H9 (cell line): ENCODE results near the gene ATP5PO. TPM values are rescaled to one million over a fixed set of nuclear protein-coding genes. Genes with fewer than 3 reads are reported as not detected.

Experiments
- DNase-seq: peaks from one replicate; pipeline ENCODE4 v3.0.0-alpha.2; 2017
- H2AFZ ChIP-seq: one replicate; pipeline ENCODE4 v1.6.1; 2013; ENCODE audit warnings: mild to moderate bottlenecking, low read length, control low read depth, moderate library complexity
- H2AK5ac ChIP-seq: 2 replicates; pipeline ENCODE4 v1.6.1; 2013; ENCODE audit warnings: low read length, control low read depth, mixed read lengths; ENCODE audit not compliant: insufficient read length
- H2BK120ac ChIP-seq: one replicate; pipeline ENCODE4 v1.6.1; 2013; ENCODE audit warnings: low read depth, mild to moderate bottlenecking, low read length, control low read depth, inconsistent platforms; ENCODE audit not compliant: poor library complexity, severe bottlenecking
- H2BK12ac ChIP-seq: 2 replicates; pipeline ENCODE4 v1.6.1; 2013; ENCODE audit warnings: low read length, control low read depth, mixed read lengths, low read depth; ENCODE audit not compliant: insufficient read length
- H2BK15ac ChIP-seq: 2 replicates; pipeline ENCODE4 v1.6.1; 2013; ENCODE audit warnings: low read depth, low read length, control low read depth
- H2BK20ac ChIP-seq: one replicate; pipeline ENCODE4 v1.6.1; 2013; ENCODE audit warnings: low read depth, mild to moderate bottlenecking, low read length, control low read depth, inconsistent platforms; ENCODE audit not compliant: poor library complexity, severe bottlenecking
- H2BK5ac ChIP-seq: 2 replicates; pipeline ENCODE4 v1.6.1; 2013; ENCODE audit warnings: low read length, control low read depth, mixed read lengths; ENCODE audit not compliant: insufficient read length
- H3K14ac ChIP-seq: 2 replicates; pipeline ENCODE4 v1.6.1; 2013; ENCODE audit warnings: low read length, control low read depth; ENCODE audit not compliant: insufficient read depth
- H3K18ac ChIP-seq: 2 replicates; pipeline ENCODE4 v1.6.1; 2013; ENCODE audit warnings: low read depth, mild to moderate bottlenecking, mixed read lengths, low read length, control low read depth; ENCODE audit not compliant: insufficient read length
- H3K23ac ChIP-seq: 2 replicates; pipeline ENCODE4 v1.6.1; 2013; ENCODE audit warnings: low read length, control low read depth, mixed read lengths, low read depth; ENCODE audit not compliant: insufficient read length
- H3K23me2 ChIP-seq: 2 replicates; pipeline ENCODE4 v1.6.1; 2013; ENCODE audit warnings: low read depth, mild to moderate bottlenecking, mixed read lengths, low read length, control low read depth; ENCODE audit not compliant: insufficient read length, poor library complexity, severe bottlenecking
- H3K27ac ChIP-seq: 2 replicates; pipeline ENCODE4 v1.5.1; 2013; ENCODE audit warnings: low read length, control low read depth, mixed read lengths, low read depth; ENCODE audit not compliant: insufficient read length
- H3K27me3 ChIP-seq: 2 replicates; pipeline ENCODE4 v1.6.1; 2013; ENCODE audit warnings: low read length, control low read depth, inconsistent platforms; ENCODE audit not compliant: insufficient read depth
- H3K4ac ChIP-seq: 2 replicates; pipeline ENCODE4 v1.6.1; 2013; ENCODE audit warnings: low read depth, mild to moderate bottlenecking, control low read depth, inconsistent platforms, low read length, moderate library complexity
- H3K4me1 ChIP-seq: 2 replicates; pipeline ENCODE4 v1.6.1; 2013; ENCODE audit warnings: low read length, control low read depth, inconsistent platforms; ENCODE audit not compliant: insufficient read depth
- H3K4me2 ChIP-seq: 2 replicates; pipeline ENCODE4 v1.6.1; 2013; ENCODE audit warnings: low read length, control low read depth, mixed read lengths; ENCODE audit not compliant: insufficient read length, insufficient read depth
- H3K56ac ChIP-seq: 2 replicates; pipeline ENCODE4 v1.6.1; 2013; ENCODE audit warnings: low read depth, mild to moderate bottlenecking, mixed read lengths, low read length, control low read depth; ENCODE audit not compliant: insufficient read length
- H3K79me1 ChIP-seq: 2 replicates; pipeline ENCODE4 v1.6.1; 2013; ENCODE audit warnings: low read depth, mild to moderate bottlenecking, moderate library complexity, low read length, control low read depth, inconsistent platforms; ENCODE audit not compliant: insufficient read depth, poor library complexity, severe bottlenecking
- H3K79me2 ChIP-seq: 2 replicates; pipeline ENCODE4 v1.6.1; 2013; ENCODE audit warnings: low read length, control low read depth, inconsistent platforms; ENCODE audit not compliant: insufficient read depth
- H3K9ac ChIP-seq: 2 replicates; pipeline ENCODE4 v1.6.1; 2013; ENCODE audit warnings: low read length, control low read depth, mixed read lengths; ENCODE audit not compliant: insufficient read length; ENCODE audit errors: extremely low read depth
- H3K9me3 ChIP-seq: one replicate; pipeline ENCODE4 v1.6.1; 2013; ENCODE audit warnings: low read depth, low read length, inconsistent platforms; ENCODE audit not compliant: control insufficient read depth
- H3T11ph ChIP-seq: one replicate; pipeline ENCODE4 v1.6.1; 2013; ENCODE audit warnings: mild to moderate bottlenecking, low read length, control low read depth, inconsistent platforms
- H4K20me1 ChIP-seq: one replicate; pipeline ENCODE4 v1.6.1; 2013; ENCODE audit not compliant: control insufficient read depth, insufficient read length, insufficient read depth
- H4K5ac ChIP-seq: 2 replicates; pipeline ENCODE4 v1.6.1; 2013; ENCODE audit warnings: low read depth, mild to moderate bottlenecking, mixed read lengths, low read length, control low read depth; ENCODE audit not compliant: insufficient read length
- H4K8ac ChIP-seq: replicated peaks from 2 replicates; pipeline ENCODE4 v1.6.1; 2013; ENCODE audit warnings: low read length, control low read depth, mixed read lengths, low read depth; ENCODE audit not compliant: insufficient read length
- H4K91ac ChIP-seq: 2 replicates; pipeline ENCODE4 v1.6.1; 2013; ENCODE audit warnings: low read depth, mild to moderate bottlenecking, moderate library complexity, mixed read lengths, low read length, control low read depth; ENCODE audit not compliant: insufficient read length
- H3K27ac Mint-ChIP-seq, 3 experiments: 2 replicates in 2 of 3; 3 replicates in 1 of 3; pipeline ENCODE4 v1.8.0; 2020 to 2021; ENCODE audit warnings: mixed read lengths in 3 of 3, mild to moderate bottlenecking in 1 of 3, moderate library complexity in 1 of 3
- H3K27me3 Mint-ChIP-seq: 2 replicates; pipeline ENCODE4 v1.8.0; 2021; ENCODE audit warnings: low read depth, mild to moderate bottlenecking, moderate library complexity, mixed read lengths
- H3K36me3 Mint-ChIP-seq, 3 experiments: 2 replicates in 2 of 3; 3 replicates in 1 of 3; pipeline ENCODE4 v1.8.0; 2020 to 2021; ENCODE audit warnings: low read depth in 3 of 3, mixed read lengths in 3 of 3; ENCODE audit not compliant: insufficient read depth in 1 of 3
- H3K4me1 Mint-ChIP-seq, 2 experiments: 2 replicates each; pipeline ENCODE4 v1.8.0; 2020; ENCODE audit warnings: mixed read lengths in 2 of 2
- H3K4me3 Mint-ChIP-seq, 2 experiments: 2 replicates in 1 of 2; 3 replicates in 1 of 2; pipeline ENCODE4 v1.8.0; 2020 to 2021; ENCODE audit warnings: mild to moderate bottlenecking in 2 of 2, mixed read lengths in 2 of 2, moderate library complexity in 1 of 2
- H3K9me3 Mint-ChIP-seq, 2 experiments: 2 replicates in 1 of 2; 3 replicates in 1 of 2; pipeline ENCODE4 v1.8.0; 2020; ENCODE audit warnings: mild to moderate bottlenecking in 2 of 2, mixed read lengths in 2 of 2, moderate library complexity in 1 of 2
- CTCF ChIP-seq: fragments of 200-600 bp; sonication (generic); conservative IDR thresholded peaks from 3 replicates; pipeline ENCODE4 v1.8.0; 2021; ENCODE audit warnings: antibody characterized with exemption, mild to moderate bottlenecking
- WGBS: extraction: QIAGEN DNeasy Blood & Tissue Kit; methylation state at CpG from one replicate; pipeline ENCODE4 v1.1.7; 2013; ENCODE audit warnings: missing lambda C conversion rate, low lambda C conversion rate, mixed read lengths; ENCODE audit not compliant: insufficient read length; ENCODE audit errors: extremely low coverage; 5-methylcytosine and 5-hydroxymethylcytosine counted together
- total RNA-seq: library from RNA; stranded (reverse); gene quantifications from 2 replicates; pipeline ENCODE4 v1.2.1, GENCODE V29; 2021

Gene ATP5PO
- total RNA-seq, 1 experiment from 2014 or later: 275 TPM

- no peaks in the 10 kb centered on the region for H4K20me1 ChIP-seq
- no peak overlapping the region for H2AK5ac ChIP-seq
- no peak overlapping the region for H3T11ph ChIP-seq
- H3K36me3 Mint-ChIP-seq: peaks cover 5 to 15% (median 15%) of the 10 kb centered on the region in 3 experiments
- H3K56ac ChIP-seq: no peak overlapping the region
- H3K9me3 Mint-ChIP-seq: peaks cover 4 to 6% of the 10 kb centered on the region in 2 experiments; a peak in 3 of 5 replicates
- DNase-seq: no peak
- no peaks in the 10 kb centered on the region for H3K27me3 ChIP-seq
- no peak overlapping the region for H4K8ac ChIP-seq
- peak overlapping the region; percentile 53 to 74; a peak in 2 of 5 replicates for H3K4me3 Mint-ChIP-seq
- peaks cover 1% of the 10 kb centered on the region; the same call in 1 of the 2 replicates for H3K27me3 Mint-ChIP-seq
- H3K23ac ChIP-seq: no peak overlapping the region
- no peak overlapping the region for H2BK120ac ChIP-seq
- H3K4me2 ChIP-seq: peak overlapping the region; percentile 80
- no peak overlapping the region for H2BK5ac ChIP-seq
- no peak overlapping the region for H3K27ac ChIP-seq
- no peaks in the 10 kb centered on the region for H3K9me3 ChIP-seq
- no peak overlapping the region for H2BK15ac ChIP-seq
- H4K91ac ChIP-seq: no peak overlapping the region
- H3K79me1 ChIP-seq: peaks cover 2% of the 10 kb centered on the region
- no peak overlapping the region for H4K5ac ChIP-seq
- H3K18ac ChIP-seq: no peak overlapping the region
- no peak overlapping the region for H3K27ac Mint-ChIP-seq
- H3K79me2 ChIP-seq: peaks cover 4% of the 10 kb centered on the region; the same call in 1 of the 2 replicates
- H3K23me2 ChIP-seq: peaks cover 9% of the 10 kb centered on the region
- H3K4me1 ChIP-seq: peaks cover 6% of the 10 kb centered on the region; the same call in 1 of the 2 replicates
- no peak overlapping the region for H3K9ac ChIP-seq
- no peak overlapping the region for H3K4ac ChIP-seq
- TF ChIP-seq CTCF: no peak
- WGBS: no CpG with 5 or more reads among the region's 5 CpGs
- peaks cover 20 to 23% of the 10 kb centered on the region in 2 experiments for H3K4me1 Mint-ChIP-seq
- no peak overlapping the region for H3K14ac ChIP-seq
- H2BK12ac ChIP-seq: no peak overlapping the region
- H2AFZ ChIP-seq: no peak overlapping the region
- no peak overlapping the region for H2BK20ac ChIP-seq
Measured at GRCh38 chr21:33932731-33933130, 17.1 kb upstream of the ATP5PO start.
